GM12875 (cell line): ENCODE measurements around the gene BRD4.

Source experiments
- H3K4me3 ChIP-seq: one replicate; pipeline ENCODE4 v1.5.1; 2011; ENCODE audit warnings: low read depth, low read length, control low read depth
- CTCF ChIP-seq: IDR thresholded peaks from 2 replicates; pipeline ENCODE4 v1.5.1; 2011; ENCODE audit warnings: low read depth, mild to moderate bottlenecking, control low read depth, inconsistent platforms, low read length, moderate library complexity, borderline replicate concordance; ENCODE audit not compliant: insufficient read depth

Gene BRD4

DNA sequence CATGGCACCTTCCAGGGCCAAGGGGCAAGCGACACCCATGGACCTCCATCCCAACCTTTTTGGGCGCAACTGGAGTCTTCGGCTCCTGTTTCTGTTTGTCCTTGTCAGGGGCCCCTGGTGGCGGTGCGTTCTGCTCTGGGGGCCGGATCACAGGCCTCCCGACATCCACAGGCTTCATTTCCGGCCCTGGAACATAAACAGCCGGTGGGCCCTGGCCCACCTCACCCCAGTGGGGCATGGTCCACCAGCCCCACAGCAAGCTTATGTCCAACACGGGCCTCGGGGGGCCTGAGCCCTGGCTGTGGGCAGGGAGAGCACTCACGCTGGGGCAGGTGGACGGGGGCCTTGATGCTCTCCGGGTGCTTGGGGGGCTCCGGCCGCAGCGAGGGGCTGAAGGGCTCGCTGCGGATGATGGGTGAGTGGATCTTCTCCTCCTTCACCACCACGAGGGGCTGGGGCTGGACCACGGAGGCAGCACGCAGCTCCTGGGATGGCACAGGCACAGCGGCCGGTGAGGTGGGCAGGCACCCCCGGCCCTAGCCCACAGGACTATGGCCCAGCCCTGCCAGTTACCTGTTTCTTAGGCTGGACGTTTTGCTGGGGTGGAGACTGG, 92.9 kb downstream of the BRD4 start:
- TF ChIP-seq CTCF: no peak

DNA sequence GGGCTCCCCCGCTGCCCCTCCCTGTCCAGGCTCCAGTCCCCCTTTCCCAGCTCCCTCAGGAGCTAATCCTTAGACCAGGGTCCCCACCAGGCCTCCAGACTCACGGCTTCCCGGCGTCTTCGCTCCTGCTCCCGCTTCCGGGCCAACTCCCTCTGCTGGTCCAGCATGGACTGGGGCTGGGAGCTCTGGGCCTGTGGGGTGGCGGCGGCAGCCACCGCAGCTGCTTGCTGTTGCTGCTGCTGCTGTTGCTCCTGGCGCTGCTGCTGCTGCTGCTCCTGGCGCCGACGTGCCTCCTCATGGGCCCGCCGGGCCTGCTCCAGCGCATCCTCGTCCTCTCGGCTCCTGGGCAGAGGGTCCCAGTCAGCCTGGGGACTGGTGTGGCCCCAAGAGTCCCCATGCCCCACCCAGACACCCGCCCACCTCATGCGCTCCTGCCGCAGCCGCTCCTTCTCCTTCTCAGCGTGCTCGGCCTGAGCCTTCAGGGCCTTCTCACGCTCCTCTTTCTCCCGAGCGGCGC, 93.6 kb downstream of the BRD4 start:
- no peak overlapping the region for H3K4me3 ChIP-seq

More for the DNA sequence above, 92.9 kb downstream of the BRD4 start:
- H3K4me3 ChIP-seq: no peak overlapping the region

GRCh38 chr19:15237759-15238638, 94.3 kb downstream of the BRD4 start:
- TF ChIP-seq CTCF: no peak

More for the DNA sequence above, 93.6 kb downstream of the BRD4 start:
- TF ChIP-seq CTCF: no peak

DNA sequence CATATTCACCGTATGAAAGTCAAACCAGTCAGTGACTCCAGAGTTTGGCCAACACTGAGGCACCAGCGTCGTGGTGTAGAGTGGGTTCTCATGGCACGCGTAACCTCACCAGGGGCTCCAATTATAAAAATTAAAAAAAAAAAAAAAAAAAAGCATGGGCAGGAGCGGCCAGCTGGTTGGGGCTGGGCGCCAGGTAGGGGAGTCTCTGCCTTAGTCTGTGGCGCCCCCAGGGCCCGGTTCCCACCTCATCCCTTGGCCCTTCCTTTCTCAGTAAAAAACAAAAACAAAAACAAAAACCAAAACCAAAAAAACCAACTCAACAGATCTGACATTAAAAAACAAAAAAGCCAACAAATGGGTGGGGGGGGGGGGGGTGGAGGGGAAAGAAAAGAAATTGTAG, 95.5 kb downstream of the BRD4 start:
- TF ChIP-seq CTCF: no peak
- no peak overlapping the region for H3K4me3 ChIP-seq

More at GRCh38 chr19:15237759-15238638, 94.3 kb downstream of the BRD4 start:
- no peak overlapping the region for H3K4me3 ChIP-seq

- H3K4me3 ChIP-seq: no peak overlapping the region
- no peak for TF ChIP-seq CTCF
Measured at GRCh38 chr19:15235781-15236180, 96.6 kb downstream of the BRD4 start.

GRCh38 chr19:15234431-15235130, 97.8 kb downstream of the BRD4 start:
- TF ChIP-seq CTCF: no peak
- H3K4me3 ChIP-seq: no peak overlapping the region
